Adipocyte (in vitro differentiated cells): ENCODE measurements around the gene MTX2.
A peak's percentile ranks its signal among the peaks of the same experiment; 100 is the strongest.
"Not testable (repeated sequence)": the region's sequence is repeated elsewhere in the genome, so short reads cannot be mapped to it uniquely, and the experiment has no call there.

Experiments used
- DNase-seq: peaks from one replicate; pipeline ENCODE4 v3.0.0-alpha.2; 2015; ENCODE audit warnings: low read depth
- H3K27me3 ChIP-seq: replicated peaks from 2 replicates; pipeline ENCODE4 v1.7.0; 2013; ENCODE audit warnings: mild to moderate bottlenecking, low read length, moderate library complexity; ENCODE audit not compliant: control insufficient read depth, insufficient read depth
- H3K36me3 ChIP-seq: 2 replicates; pipeline ENCODE4 v1.7.0; 2013; ENCODE audit warnings: low read length, mild to moderate bottlenecking, moderate library complexity; ENCODE audit not compliant: control insufficient read depth, insufficient read depth, severe bottlenecking
- H3K4me1 ChIP-seq: 2 replicates; pipeline ENCODE4 v1.7.0; 2013; ENCODE audit warnings: mild to moderate bottlenecking, low read length, moderate library complexity; ENCODE audit not compliant: control insufficient read depth, insufficient read depth
- H3K4me3 ChIP-seq: 2 replicates; pipeline ENCODE4 v1.7.0; 2013; ENCODE audit warnings: mild to moderate bottlenecking, low read length, moderate library complexity
- H3K9ac ChIP-seq: 2 replicates; pipeline ENCODE4 v1.7.0; 2013; ENCODE audit warnings: mild to moderate bottlenecking, low read length, moderate library complexity
- H3K9me3 ChIP-seq: 2 replicates; pipeline ENCODE4 v1.7.0; 2013; ENCODE audit warnings: mild to moderate bottlenecking, low read length, moderate library complexity; ENCODE audit not compliant: control insufficient read depth

The MTX2 gene

DNA sequence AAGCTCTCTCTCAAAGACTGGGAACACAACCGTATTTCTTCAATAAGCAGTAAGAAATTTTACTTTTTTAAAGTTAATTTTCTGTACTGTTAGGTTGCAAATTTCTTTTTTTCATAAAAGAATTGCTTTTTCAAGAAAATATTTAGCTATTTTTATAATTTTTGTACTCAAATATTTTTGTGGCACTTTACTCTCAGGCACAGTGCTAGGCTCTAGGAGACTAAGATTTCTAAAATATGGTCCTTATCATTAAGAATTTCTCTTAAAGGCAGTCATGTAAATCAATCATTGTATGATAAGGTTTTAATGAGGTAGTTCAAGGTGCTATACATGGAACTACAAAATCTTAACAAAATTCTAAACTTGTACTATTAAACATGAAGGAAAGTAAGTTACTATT, 61.4 kb downstream of the MTX2 start:
- H3K9me3 ChIP-seq: no peaks in the 10 kb centered on the region
- H3K36me3 ChIP-seq: peaks cover 25% of the 10 kb centered on the region
- DNase-seq: no peak
- H3K4me1 ChIP-seq: no peaks in the 10 kb centered on the region
- no peak overlapping the region for H3K9ac ChIP-seq
- H3K4me3 ChIP-seq: no peak overlapping the region
- H3K27me3 ChIP-seq: no peaks in the 10 kb centered on the region

DNA sequence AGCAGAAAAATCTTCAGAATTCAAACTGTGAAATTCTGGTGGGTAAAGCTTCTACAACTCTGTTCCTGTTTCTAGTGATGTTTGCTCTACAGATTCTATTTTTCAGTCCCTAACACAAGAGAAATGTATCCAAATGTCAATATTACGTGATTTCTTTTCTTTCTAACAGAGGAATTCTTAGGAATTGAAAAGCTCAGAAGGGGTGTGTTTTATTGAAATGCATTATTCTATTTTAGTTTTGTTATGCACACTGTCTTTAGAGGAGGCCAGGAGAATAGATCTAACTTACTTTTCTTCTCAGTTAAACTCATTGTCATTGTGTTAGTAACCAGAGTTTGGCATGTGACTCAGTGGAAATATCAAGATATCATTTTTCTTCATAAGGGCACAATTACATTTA, 62.4 kb downstream of the MTX2 start:
- Histone ChIP-seq H3K9ac (no peak overlapping the region), H3K9me3 (no peaks in the 10 kb centered on the region), H3K4me1 (no peaks in the 10 kb centered on the region), H3K27me3 (no peaks in the 10 kb centered on the region), H3K4me3 (no peak overlapping the region), H3K36me3 (peaks cover 26% of the 10 kb centered on the region)
- DNase-seq: no peak

DNA sequence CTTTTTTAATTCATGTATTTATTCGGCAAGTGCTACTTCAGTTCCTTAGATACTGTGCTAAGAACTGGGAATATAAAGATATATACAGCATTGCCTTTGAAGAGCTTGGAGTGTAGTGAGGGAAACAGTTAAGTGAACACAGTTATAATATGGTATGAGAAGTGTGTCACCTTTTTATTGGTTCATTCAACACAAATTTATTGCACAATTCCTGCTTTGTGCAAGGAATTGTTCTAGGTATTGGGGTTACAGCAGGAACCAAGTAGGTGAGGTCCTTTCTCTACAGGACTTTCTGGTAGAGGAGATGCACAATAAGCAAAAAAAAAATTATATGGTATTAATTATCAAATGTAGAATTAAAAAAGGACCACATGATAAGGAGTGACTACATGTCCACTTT, 65.5 kb downstream of the MTX2 start:
- no peak for DNase-seq
- H3K4me3 ChIP-seq: no peak overlapping the region
- peaks cover 28% of the 10 kb centered on the region for H3K36me3 ChIP-seq

DNA sequence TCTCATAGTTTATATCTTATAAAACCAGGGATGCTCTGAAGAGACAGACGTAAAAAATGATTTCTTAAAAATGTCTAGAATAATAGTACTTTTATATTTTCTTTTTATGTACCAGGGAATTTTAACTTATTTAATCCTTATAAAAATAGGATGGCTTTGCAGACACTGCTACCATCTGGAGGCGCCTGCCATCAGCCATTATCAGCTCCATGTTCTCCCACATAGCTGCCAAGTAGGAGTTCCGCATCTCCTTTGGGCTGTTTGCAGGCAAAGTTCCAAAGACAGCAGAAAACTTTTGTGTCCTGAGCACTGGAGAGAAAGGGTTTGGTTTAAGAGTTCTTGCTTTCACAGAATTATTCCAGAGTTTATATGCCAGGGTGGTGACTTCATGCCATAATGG, 69.2 kb downstream of the MTX2 start:
- Histone ChIP-seq H3K36me3 (peaks cover 24% of the 10 kb centered on the region), H3K4me1 (no peaks in the 10 kb centered on the region), H3K9ac (no peak overlapping the region), H3K27me3 (no peaks in the 10 kb centered on the region), H3K9me3 (no peaks in the 10 kb centered on the region), H3K4me3 (no peak overlapping the region)
- no peak for DNase-seq

More for the DNA sequence above, 65.5 kb downstream of the MTX2 start:
- H3K9me3 ChIP-seq: no peaks in the 10 kb centered on the region
- no peak overlapping the region for H3K9ac ChIP-seq
- H3K4me1 ChIP-seq: no peaks in the 10 kb centered on the region
- H3K27me3 ChIP-seq: no peaks in the 10 kb centered on the region

DNA sequence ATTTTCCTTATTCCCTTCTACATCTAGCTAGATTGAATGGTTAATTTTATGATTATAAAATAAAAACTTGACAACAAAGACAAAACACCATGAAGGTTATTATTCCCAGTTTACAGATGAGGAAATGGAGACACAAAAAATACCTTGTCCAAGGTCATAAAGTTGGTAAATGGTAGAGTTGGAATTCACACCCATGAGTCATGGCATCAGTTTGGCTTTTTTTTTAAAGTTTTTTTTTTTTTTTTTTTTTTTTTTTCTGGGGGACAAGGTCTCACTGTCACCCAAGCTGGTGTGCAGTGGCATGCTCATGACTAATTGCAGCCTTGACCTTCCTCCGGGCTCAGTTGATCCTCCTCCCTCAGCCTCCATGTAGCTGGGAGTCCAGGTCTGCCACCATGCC, 70.0 kb downstream of the MTX2 start:
- H3K4me3 ChIP-seq: no peak overlapping the region
- H3K4me1 ChIP-seq: no peaks in the 10 kb centered on the region
- no peak overlapping the region for H3K9ac ChIP-seq
- peaks cover 24% of the 10 kb centered on the region for H3K36me3 ChIP-seq
- H3K9me3 ChIP-seq: no peaks in the 10 kb centered on the region
- no peak for DNase-seq
- no peaks in the 10 kb centered on the region for H3K27me3 ChIP-seq

DNA sequence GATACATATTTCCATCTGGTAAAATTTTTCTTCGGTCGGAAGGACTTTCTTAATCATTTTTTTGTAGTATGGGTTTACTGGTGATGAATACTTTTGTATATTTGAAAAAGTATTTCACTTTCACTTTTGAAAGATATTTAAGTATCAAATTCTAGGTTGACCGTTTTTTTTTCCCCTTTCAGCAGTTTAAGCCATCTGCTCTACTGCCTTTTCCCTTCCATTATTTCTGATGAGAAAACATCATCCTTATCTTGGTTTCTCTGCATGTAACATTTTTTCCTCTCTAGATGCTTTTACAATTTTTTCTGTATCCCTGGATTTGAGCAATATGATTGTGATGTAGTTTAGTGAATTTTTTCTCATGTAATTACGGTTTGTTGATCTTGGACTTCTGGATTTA, 87.0 kb downstream of the MTX2 start:
- Histone ChIP-seq H3K9ac (peak overlapping the region; percentile 48), H3K9me3 (no peaks in the 10 kb centered on the region), H3K27me3 (no peaks in the 10 kb centered on the region), H3K4me3 (peak overlapping the region; percentile 62), H3K4me1 (no peaks in the 10 kb centered on the region), H3K36me3 (no peaks in the 10 kb centered on the region)
- no peak for DNase-seq

DNA sequence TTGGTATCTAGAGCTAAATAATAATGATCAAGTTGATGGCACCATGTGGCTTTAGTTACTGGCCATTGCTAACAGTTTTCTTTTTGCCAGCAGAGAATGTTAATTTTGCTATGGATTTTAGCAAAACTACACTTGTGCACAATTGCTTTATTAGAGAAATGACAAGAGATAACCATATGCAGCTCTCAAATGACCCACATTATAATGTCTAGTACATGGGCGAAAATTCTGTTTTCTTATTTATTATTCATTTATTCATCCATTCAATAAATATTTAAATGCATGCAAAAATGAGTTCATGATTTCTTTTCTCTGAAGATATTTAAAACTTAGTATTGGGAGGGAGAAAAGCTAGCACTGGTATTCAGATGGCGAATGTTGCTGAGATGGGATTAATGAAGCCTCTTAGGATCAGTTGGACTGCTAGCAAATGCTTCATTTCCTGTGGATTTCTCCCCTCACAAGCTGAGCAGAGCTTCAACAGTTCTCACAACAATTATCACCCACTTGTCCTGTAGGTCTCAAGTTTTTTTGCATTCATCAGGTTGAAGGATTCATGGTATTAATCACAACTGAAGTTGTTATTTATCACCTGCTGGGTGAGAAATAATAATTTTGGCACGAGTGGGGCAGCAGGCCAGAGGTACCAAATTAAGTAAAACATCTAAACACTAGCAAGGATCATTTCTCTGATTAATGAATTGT, 95.2 kb downstream of the MTX2 start:
- H3K27me3 ChIP-seq: no peaks in the 10 kb centered on the region
- no peak overlapping the region for H3K9ac ChIP-seq
- no peak for DNase-seq
- no peak overlapping the region for H3K4me3 ChIP-seq
- H3K36me3 ChIP-seq: no peaks in the 10 kb centered on the region
- no peaks in the 10 kb centered on the region for H3K4me1 ChIP-seq
- no peaks in the 10 kb centered on the region for H3K9me3 ChIP-seq

DNA sequence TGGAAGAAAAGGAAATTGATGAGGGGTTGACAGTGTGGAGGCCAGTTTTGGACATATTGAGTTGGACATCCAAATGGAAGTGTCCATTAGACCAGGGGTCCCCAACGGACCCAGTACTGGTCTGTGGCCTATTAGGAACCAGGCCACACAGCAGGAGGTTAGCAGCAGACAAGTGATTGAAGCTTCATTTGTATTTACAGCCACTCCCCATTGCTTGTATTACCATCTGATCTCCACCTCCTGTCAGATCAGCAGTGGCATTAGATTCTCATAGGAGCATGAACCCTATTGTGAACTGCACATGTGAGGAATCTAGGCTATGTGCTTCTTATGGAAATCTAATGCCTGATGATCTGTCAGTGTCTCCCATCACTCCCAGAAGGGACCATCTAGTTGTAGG, 99.1 kb downstream of the MTX2 start:
- no peak overlapping the region for H3K9ac ChIP-seq
- H3K4me1 ChIP-seq: no peaks in the 10 kb centered on the region
- no peaks in the 10 kb centered on the region for H3K9me3 ChIP-seq
- no peak overlapping the region for H3K4me3 ChIP-seq
- DNase-seq: no peak
- H3K27me3 ChIP-seq: no peaks in the 10 kb centered on the region
- H3K36me3 ChIP-seq: no peaks in the 10 kb centered on the region

DNA sequence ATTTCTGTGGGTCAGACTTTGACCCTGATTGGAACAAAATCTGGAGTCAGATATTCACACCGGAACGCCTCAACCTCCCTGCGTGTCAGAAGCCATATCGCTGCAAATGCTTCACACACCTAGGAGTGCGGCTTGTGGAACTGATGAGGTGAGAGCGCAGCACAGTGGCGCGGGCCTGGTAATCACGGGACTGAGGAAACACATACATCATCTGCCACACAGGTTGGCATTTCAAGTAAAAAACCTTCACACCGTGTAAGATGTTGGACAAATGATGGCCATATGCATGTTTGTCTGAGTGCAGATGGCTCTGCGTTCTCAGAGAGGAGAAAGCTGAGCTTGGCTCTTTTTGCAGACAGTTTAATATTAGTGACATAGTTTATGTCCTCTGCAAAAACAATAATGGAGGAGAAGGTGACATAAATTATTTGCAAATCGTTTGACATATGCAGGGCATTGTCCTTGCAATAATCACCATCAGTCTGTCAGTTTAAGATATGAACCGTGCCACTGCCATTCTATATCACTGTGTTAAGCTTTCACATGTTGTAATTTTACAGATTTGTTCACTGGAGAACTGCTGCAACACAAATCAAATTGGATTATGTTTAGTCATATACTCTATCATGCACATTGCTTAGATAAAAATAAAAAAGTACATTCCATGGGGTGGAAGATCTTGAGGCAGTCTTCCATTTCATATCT, 101.4 kb downstream of the MTX2 start:
- no peak for DNase-seq
- Histone ChIP-seq H3K9me3 (no peaks in the 10 kb centered on the region), H3K9ac (no peak overlapping the region), H3K36me3 (no peaks in the 10 kb centered on the region), H3K4me1 (no peaks in the 10 kb centered on the region), H3K4me3 (no peak overlapping the region), H3K27me3 (no peaks in the 10 kb centered on the region)

DNA sequence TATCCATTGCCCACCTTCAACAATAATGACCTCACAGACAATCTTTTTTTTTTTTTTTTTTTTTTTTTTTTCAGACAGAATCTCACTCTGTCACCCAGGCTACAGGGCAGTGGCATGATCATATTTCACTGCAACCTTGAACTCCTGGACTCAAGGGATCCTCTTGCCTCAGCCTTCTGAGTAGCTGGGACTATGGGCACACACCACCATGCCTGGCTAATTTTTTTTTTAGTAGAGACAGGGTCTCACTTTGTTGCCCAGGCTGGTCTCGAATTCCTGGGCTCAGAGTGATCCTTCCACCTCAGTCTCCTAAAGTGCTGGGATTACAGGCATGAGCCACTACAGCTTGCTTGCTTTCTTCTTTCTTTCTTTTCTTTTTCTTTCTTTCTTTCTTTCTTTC, 103.9 kb downstream of the MTX2 start:
- not testable (repeated sequence) for H3K4me1 ChIP-seq, H3K9ac ChIP-seq, H3K36me3 ChIP-seq, DNase-seq, H3K4me3 ChIP-seq, H3K27me3 ChIP-seq
- H3K9me3 ChIP-seq: peaks cover 10% of the 10 kb centered on the region

DNA sequence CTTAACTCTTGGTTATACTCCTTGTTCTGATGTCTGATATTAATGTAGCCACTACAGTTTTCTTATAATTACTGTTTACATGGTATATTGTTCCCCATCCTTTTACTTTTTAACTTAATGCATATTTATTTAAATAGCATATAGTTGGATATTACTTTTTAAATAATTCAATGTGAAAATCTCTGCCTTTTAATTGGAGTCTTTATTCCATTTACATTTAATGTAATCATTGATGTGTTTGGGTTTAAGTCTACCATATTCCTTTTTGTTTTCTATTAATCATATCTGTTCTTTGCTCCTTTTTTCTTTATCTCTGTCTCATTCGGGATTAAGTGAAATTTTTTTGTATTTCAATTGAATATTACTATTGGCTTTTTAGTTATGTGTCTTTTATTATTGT, 109.1 kb downstream of the MTX2 start:
- Histone ChIP-seq H3K4me1 (no peaks in the 10 kb centered on the region), H3K4me3 (no peak overlapping the region), H3K9ac (no peak overlapping the region), H3K27me3 (no peaks in the 10 kb centered on the region), H3K36me3 (no peaks in the 10 kb centered on the region), H3K9me3 (peaks cover 29% of the 10 kb centered on the region)
- no peak for DNase-seq

DNA sequence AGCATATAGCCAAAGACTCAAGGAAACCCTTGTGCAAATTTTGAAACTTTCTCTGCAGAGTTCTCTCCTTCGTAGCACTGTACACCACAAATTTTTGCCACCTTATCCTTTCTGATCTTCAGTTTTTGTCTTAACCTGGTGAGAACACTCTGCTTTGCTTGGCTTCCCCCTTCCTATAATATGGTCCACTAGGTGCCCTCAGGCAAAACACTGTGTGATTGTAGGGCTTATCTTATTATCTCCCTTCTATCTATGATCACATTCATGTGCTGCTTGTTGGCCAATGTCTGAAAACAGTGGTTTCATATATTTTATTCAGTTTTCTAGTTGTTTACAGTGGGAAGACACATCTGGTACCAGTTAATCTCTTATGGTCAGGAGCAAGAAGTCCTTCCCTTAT, 111.1 kb downstream of the MTX2 start:
- Histone ChIP-seq H3K9ac (no peak overlapping the region), H3K36me3 (no peaks in the 10 kb centered on the region)

More for the DNA sequence above, 111.1 kb downstream of the MTX2 start:
- peaks cover 4% of the 10 kb centered on the region for H3K4me1 ChIP-seq
- no peak overlapping the region for H3K4me3 ChIP-seq
- peaks cover 29% of the 10 kb centered on the region for H3K9me3 ChIP-seq
- H3K27me3 ChIP-seq: no peaks in the 10 kb centered on the region
- DNase-seq: no peak
